Measurements from ENCODE around the gene APLP1.

- TF ChIP-seq EP300 (IDR thresholded peaks at IDR 0.05) (no peak), CTCF (IDR thresholded peaks at IDR 0.05) (no peak), POLR2A (IDR thresholded peaks at IDR 0.05) (no peak)
Observed at GRCh38 chr19:35856546-35857149, 11.7 kb upstream of the APLP1 start, which contains the start of gene KIRREL2.

Measured in ovary (tissue), 3 donors.